Keratinocyte (primary cell): ENCODE data around the gene NT5E.

Experiments used
- CTCF ChIP-seq, 3 experiments: IDR thresholded peaks in 1 of 3; conservative IDR thresholded peaks in 1 of 3; optimal IDR thresholded peaks in 1 of 3; 2 replicates in 2 of 3; 3 replicates in 1 of 3; pipeline versions ENCODE3 to v1.5.1; 2011; ENCODE audit warnings: low read length in 3 of 3, mild to moderate bottlenecking in 3 of 3, moderate library complexity in 2 of 3, control low read depth in 1 of 3, inconsistent platforms in 1 of 3; ENCODE audit not compliant: insufficient read depth in 2 of 3; ENCODE audit errors: extremely low read depth in 1 of 3
- EZH2 ChIP-seq: IDR thresholded peaks from one replicate; pipeline ENCODE4 v1.6.1; 2012; ENCODE audit warnings: inconsistent platforms, mild to moderate bottlenecking, low read length, moderate library complexity

GRCh38 chr6:85483846-85484245 is 34.0 kb downstream of the NT5E start:
- TF ChIP-seq CTCF (optimal IDR thresholded peaks at IDR 0.05 in 1 of 3, IDR thresholded peaks at IDR 0.05 in 1 of 3, conservative IDR thresholded peaks at IDR 0.05 in 1 of 3; ENCODE audit: extremely low read depth in 1 of 3, insufficient read depth in 2 of 3, low read length in 3 of 3) = no peak
- no peak for TF ChIP-seq EZH2
